ENCODE data around the gene PIKFYVE.

Gene PIKFYVE

GRCh38 chr2:208311954-208312353 lies 45.9 kb downstream of the PIKFYVE start:
- no peak for TF ChIP-seq CTCF (IDR thresholded peaks at IDR 0.05; ENCODE audit: extremely low read depth, insufficient read depth, missing control alignments)
- peak; percentile 46 for DNase-seq (ENCODE audit: low spot score)
- in situ Hi-C loops (cut with MboI; ENCODE audit: low pct_unique_long_range_greater_than_20kb, low sequenced_read_pairs, unreplicated experiment), result no loop called here

- no peak for TF ChIP-seq CTCF (IDR thresholded peaks at IDR 0.05; ENCODE audit: extremely low read depth, insufficient read depth, missing control alignments)
- in situ Hi-C loops (cut with MboI; ENCODE audit: low pct_unique_long_range_greater_than_20kb, low sequenced_read_pairs, unreplicated experiment), result no loop called here
- DNase-seq (ENCODE audit: low spot score), result peak; percentile 12
Observed at GRCh38 chr2:208315081-208315788, 49.2 kb downstream of the PIKFYVE start.

- in situ Hi-C loops (cut with MboI; ENCODE audit: low pct_unique_long_range_greater_than_20kb, low sequenced_read_pairs, unreplicated experiment), result no loop called here
- no peak for TF ChIP-seq CTCF (IDR thresholded peaks at IDR 0.05; ENCODE audit: extremely low read depth, insufficient read depth, missing control alignments)
- no peak for DNase-seq (ENCODE audit: low spot score)
Observed at GRCh38 chr2:208318127-208318526, 52.1 kb downstream of the PIKFYVE start.

GRCh38 chr2:208319391-208319790 lies 53.3 kb downstream of the PIKFYVE start:
- no peak for DNase-seq (ENCODE audit: low spot score)
- in situ Hi-C loops (cut with MboI; ENCODE audit: low pct_unique_long_range_greater_than_20kb, low sequenced_read_pairs, unreplicated experiment), result no loop called here
- no peak for TF ChIP-seq CTCF (IDR thresholded peaks at IDR 0.05; ENCODE audit: extremely low read depth, insufficient read depth, missing control alignments)

GRCh38 chr2:208320686-208321085 lies 54.6 kb downstream of the PIKFYVE start:
- no peak for TF ChIP-seq CTCF (IDR thresholded peaks at IDR 0.05; ENCODE audit: extremely low read depth, insufficient read depth, missing control alignments)
- DNase-seq (ENCODE audit: low spot score), result no peak
- in situ Hi-C loops (cut with MboI; ENCODE audit: low pct_unique_long_range_greater_than_20kb, low sequenced_read_pairs, unreplicated experiment), result no loop called here

GRCh38 chr2:208326016-208326415 lies 60.0 kb downstream of the PIKFYVE start:
- no peak for TF ChIP-seq CTCF (IDR thresholded peaks at IDR 0.05; ENCODE audit: extremely low read depth, insufficient read depth, missing control alignments)
- in situ Hi-C loops (cut with MboI; ENCODE audit: low pct_unique_long_range_greater_than_20kb, low sequenced_read_pairs, unreplicated experiment), result no loop called here
- DNase-seq (ENCODE audit: low spot score), result no peak

Measured in GM13977 (cell line).